ENCODE results near the gene TNXB. TPM values are rescaled to one million over a fixed set of nuclear protein-coding genes. Genes with fewer than 3 reads are reported as not detected.

Gene TNXB
- total RNA-seq, 1 experiment from 2014 or later: 1.8 TPM

DNA sequence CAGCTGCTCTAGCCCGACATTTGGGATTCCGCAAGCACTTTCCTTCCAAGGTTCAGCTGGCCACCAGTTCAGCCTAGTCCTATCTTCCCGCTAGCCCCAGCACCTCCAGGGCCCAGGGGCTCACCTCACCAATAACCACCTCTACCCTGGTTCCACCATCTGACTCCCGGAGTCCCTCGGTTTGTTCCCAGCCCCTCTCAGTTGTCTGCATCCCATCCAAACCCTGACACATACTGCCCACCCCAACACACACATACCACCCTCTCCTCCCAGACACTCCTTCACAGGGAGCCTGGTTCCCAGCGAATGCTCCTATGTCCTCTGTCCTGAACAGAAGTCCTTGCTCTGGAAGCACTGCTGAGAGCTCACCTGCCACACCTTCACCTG is 418 bp downstream of the TNXB start:
- peaks cover 6% of the 10 kb centered on the region; the same call in 1 of the 2 replicates for H3K27me3 ChIP-seq (ENCODE audit: control insufficient read depth, insufficient read depth, low read length)
- POLR2A ChIA-PET: no interaction called here
- peaks cover 4% of the 10 kb centered on the region; the same call in 1 of the 2 replicates for H3K4me1 ChIP-seq (ENCODE audit: control insufficient read depth, insufficient read depth, low read length)
- H3K27ac ChIP-seq (ENCODE audit: low read length): no peak overlapping the region
- intact Hi-C loops (cut with micrococcal nuclease; ENCODE audit: unreplicated experiment): no loop called here
- ATAC-seq (peak; percentile 25), DNase-seq (ENCODE audit: low read depth, low spot score) (no peak)
- TF ChIP-seq TCF7L2 (IDR thresholded peaks at IDR 0.05; ENCODE audit: low read depth, low read length): no peak
- TF ChIP-seq, protein P1, sequence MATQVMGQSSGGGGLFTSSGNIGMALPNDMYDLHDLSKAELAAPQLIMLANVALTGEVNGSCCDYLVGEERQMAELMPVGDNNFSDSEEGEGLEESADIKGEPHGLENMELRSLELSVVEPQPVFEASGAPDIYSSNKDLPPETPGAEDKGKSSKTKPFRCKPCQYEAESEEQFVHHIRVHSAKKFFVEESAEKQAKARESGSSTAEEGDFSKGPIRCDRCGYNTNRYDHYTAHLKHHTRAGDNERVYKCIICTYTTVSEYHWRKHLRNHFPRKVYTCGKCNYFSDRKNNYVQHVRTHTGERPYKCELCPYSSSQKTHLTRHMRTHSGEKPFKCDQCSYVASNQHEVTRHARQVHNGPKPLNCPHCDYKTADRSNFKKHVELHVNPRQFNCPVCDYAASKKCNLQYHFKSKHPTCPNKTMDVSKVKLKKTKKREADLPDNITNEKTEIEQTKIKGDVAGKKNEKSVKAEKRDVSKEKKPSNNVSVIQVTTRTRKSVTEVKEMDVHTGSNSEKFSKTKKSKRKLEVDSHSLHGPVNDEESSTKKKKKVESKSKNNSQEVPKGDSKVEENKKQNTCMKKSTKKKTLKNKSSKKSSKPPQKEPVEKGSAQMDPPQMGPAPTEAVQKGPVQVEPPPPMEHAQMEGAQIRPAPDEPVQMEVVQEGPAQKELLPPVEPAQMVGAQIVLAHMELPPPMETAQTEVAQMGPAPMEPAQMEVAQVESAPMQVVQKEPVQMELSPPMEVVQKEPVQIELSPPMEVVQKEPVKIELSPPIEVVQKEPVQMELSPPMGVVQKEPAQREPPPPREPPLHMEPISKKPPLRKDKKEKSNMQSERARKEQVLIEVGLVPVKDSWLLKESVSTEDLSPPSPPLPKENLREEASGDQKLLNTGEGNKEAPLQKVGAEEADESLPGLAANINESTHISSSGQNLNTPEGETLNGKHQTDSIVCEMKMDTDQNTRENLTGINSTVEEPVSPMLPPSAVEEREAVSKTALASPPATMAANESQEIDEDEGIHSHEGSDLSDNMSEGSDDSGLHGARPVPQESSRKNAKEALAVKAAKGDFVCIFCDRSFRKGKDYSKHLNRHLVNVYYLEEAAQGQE (IDR thresholded peaks at IDR 0.05; ENCODE audit: insufficient read depth in 1 of 2, low read depth in 2 of 2, low read length in 1 of 2): no peak
- no peak for TF ChIP-seq POLR2AphosphoS5 (IDR thresholded peaks at IDR 0.05; ENCODE audit: low read depth, low read length)
- no peak for TF ChIP-seq SIN3A (IDR thresholded peaks at IDR 0.05; ENCODE audit: borderline replicate concordance, insufficient read depth, low read depth, low read length)
- H3K36me3 ChIP-seq (ENCODE audit: control insufficient read depth, insufficient read depth, low read length): no peaks in the 10 kb centered on the region
- BruUV-seq (replicated peaks): no TSS peak
- no peaks in the 10 kb centered on the region for H3K9me3 ChIP-seq (ENCODE audit: control insufficient read depth, insufficient read depth, low read depth, low read length)
- no peak overlapping the region for H3K4me3 ChIP-seq (ENCODE audit: low read depth in 2 of 2, low read length in 2 of 2)
- in situ Hi-C loops (cut with HindIII; ENCODE audit: low pct_unique_long_range_greater_than_20kb, low sequenced_read_pairs): no loop called here
- CTCF ChIA-PET: interaction anchor here (0.6 kb wide), 1 partner anchor 1006 kb away, joined by 4 read pairs; no protein-coding TSS in a partner anchor

DNA sequence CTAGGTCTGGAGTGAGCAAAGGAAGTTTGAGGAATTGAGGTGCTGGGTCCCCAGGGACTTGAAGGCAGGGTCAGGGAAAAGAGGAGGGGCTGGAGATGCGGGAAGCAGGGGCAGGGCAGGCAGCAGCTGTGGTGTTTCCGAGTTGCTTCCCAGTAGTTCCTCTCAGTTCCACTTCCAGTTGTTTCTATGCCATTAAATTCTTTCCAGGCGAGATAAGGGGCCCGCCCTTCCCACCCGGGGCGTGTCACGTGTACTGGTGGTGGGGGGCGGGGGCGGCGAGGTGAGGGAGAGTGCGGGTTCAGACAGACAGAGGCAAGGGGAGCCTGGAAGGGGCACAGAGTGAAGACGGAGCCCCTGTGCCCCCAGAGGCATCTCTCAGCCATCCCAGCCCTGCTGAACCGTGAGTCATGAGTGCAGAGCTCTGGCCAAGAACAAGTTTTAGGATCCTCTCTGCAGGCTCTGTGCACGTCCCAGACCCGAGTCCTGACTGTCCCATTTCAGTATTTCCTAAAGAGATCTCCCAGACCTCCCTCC is 977 bp downstream of the TNXB start:
- TF ChIP-seq POLR2AphosphoS5 (IDR thresholded peaks at IDR 0.05; ENCODE audit: low read depth, low read length) (no peak), SIN3A (IDR thresholded peaks at IDR 0.05; ENCODE audit: borderline replicate concordance, insufficient read depth, low read depth, low read length) (no peak), TCF7L2 (IDR thresholded peaks at IDR 0.05; ENCODE audit: low read depth, low read length) (no peak)
- TF ChIP-seq, protein P1 (IDR thresholded peaks at IDR 0.05; ENCODE audit: insufficient read depth in 1 of 2, low read depth in 2 of 2, low read length in 1 of 2): no peak
- TF ChIP-seq, protein P2, sequence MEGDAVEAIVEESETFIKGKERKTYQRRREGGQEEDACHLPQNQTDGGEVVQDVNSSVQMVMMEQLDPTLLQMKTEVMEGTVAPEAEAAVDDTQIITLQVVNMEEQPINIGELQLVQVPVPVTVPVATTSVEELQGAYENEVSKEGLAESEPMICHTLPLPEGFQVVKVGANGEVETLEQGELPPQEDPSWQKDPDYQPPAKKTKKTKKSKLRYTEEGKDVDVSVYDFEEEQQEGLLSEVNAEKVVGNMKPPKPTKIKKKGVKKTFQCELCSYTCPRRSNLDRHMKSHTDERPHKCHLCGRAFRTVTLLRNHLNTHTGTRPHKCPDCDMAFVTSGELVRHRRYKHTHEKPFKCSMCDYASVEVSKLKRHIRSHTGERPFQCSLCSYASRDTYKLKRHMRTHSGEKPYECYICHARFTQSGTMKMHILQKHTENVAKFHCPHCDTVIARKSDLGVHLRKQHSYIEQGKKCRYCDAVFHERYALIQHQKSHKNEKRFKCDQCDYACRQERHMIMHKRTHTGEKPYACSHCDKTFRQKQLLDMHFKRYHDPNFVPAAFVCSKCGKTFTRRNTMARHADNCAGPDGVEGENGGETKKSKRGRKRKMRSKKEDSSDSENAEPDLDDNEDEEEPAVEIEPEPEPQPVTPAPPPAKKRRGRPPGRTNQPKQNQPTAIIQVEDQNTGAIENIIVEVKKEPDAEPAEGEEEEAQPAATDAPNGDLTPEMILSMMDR (IDR thresholded peaks at IDR 0.05): no peak
- intact Hi-C loops (cut with micrococcal nuclease; ENCODE audit: unreplicated experiment): no loop called here
- DNase-seq (ENCODE audit: low read depth, low spot score) (no peak), ATAC-seq (peak; percentile 66)
- CTCF ChIA-PET: no interaction called here
- peaks cover 4% of the 10 kb centered on the region; the same call in 1 of the 2 replicates for H3K4me1 ChIP-seq (ENCODE audit: control insufficient read depth, insufficient read depth, low read length)
- H3K36me3 ChIP-seq (ENCODE audit: control insufficient read depth, insufficient read depth, low read length): no peaks in the 10 kb centered on the region
- no TSS peak for BruUV-seq (replicated peaks)
- in situ Hi-C loops (cut with HindIII; ENCODE audit: low pct_unique_long_range_greater_than_20kb, low sequenced_read_pairs): no loop called here
- H3K4me3 ChIP-seq (ENCODE audit: low read depth in 2 of 2, low read length in 2 of 2): no peak overlapping the region
- H3K27me3 ChIP-seq (ENCODE audit: control insufficient read depth, insufficient read depth, low read length): peaks cover 6% of the 10 kb centered on the region; the same call in 1 of the 2 replicates
- POLR2A ChIA-PET: no interaction called here
- H3K27ac ChIP-seq (ENCODE audit: low read length): no peak overlapping the region
- H3K9me3 ChIP-seq (ENCODE audit: control insufficient read depth, insufficient read depth, low read depth, low read length): no peaks in the 10 kb centered on the region
